Measurements from ENCODE around the gene CRTC2. TPM values are rescaled to one million over a fixed set of nuclear protein-coding genes. Genes with fewer than 3 reads are reported as not detected.

CRTC2 gene
- total RNA-seq, 4 donors from 2014 or later = 12.5 to 20.4 (median 17.6) TPM

GRCh38 chr1:153936011-153936802 lies 22.2 kb downstream of the CRTC2 start:
- no peaks in the 10 kb centered on the region for H3K4me1 ChIP-seq
- H3K36me3 ChIP-seq = peaks cover 64 to 100% (median 94%) of the 10 kb centered on the region in 4 donors
- no peaks in the 10 kb centered on the region for H3K9me3 ChIP-seq
- no peak overlapping the region for H3K4me3 ChIP-seq
- 99% methylated on average over 12 of the region's 12 CpGs for WGBS
- intact Hi-C loops (cut with DNase I) = no loop called here
- no peak for TF ChIP-seq POLR2AphosphoS5 (IDR thresholded peaks at IDR 0.05)
- TF ChIP-seq POLR2A (IDR thresholded peaks at IDR 0.05; ENCODE audit: low read depth) = no peak
- TF ChIP-seq CTCF (IDR thresholded peaks at IDR 0.05) = no peak
- no peak for TF ChIP-seq EP300 (IDR thresholded peaks at IDR 0.05)
- no peak for DNase-seq (ENCODE audit: extremely low spot score)
- H3K27ac ChIP-seq (replicated peaks in 1 of 4) = no peak overlapping the region
- H3K27me3 ChIP-seq = no peaks in the 10 kb centered on the region

GRCh38 chr1:153934746-153935145 lies 23.7 kb downstream of the CRTC2 start:
- intact Hi-C loops (cut with DNase I) = no loop called here
- Histone ChIP-seq H3K9me3 (no peaks in the 10 kb centered on the region), H3K27me3 (no peaks in the 10 kb centered on the region), H3K4me3 (no peak overlapping the region), H3K4me1 (no peaks in the 10 kb centered on the region), H3K27ac (replicated peaks in 1 of 4) (no peak overlapping the region), H3K36me3 (peaks cover 64 to 100% (median 94%) of the 10 kb centered on the region in 4 donors)
- 90% methylated on average over 9 of the region's 9 CpGs for WGBS
- no peak for DNase-seq (ENCODE audit: extremely low spot score)
- TF ChIP-seq POLR2A (IDR thresholded peaks at IDR 0.05; ENCODE audit: low read depth) (no peak), POLR2AphosphoS5 (IDR thresholded peaks at IDR 0.05) (no peak), EP300 (IDR thresholded peaks at IDR 0.05) (no peak), CTCF (IDR thresholded peaks at IDR 0.05) (no peak)

GRCh38 chr1:153933955-153934354 lies 24.5 kb downstream of the CRTC2 start:
- Histone ChIP-seq H3K4me1 (peaks cover 0 to 1% (median 0%) of the 10 kb centered on the region in 4 donors), H3K9me3 (no peaks in the 10 kb centered on the region), H3K27ac (replicated peaks in 1 of 4) (no peak overlapping the region), H3K27me3 (no peaks in the 10 kb centered on the region), H3K4me3 (no peak overlapping the region), H3K36me3 (peaks cover 59 to 100% (median 90%) of the 10 kb centered on the region in 4 donors)
- intact Hi-C loops (cut with DNase I) = no loop called here
- TF ChIP-seq POLR2AphosphoS5 (IDR thresholded peaks at IDR 0.05) (no peak), EP300 (IDR thresholded peaks at IDR 0.05) (no peak), POLR2A (IDR thresholded peaks at IDR 0.05; ENCODE audit: low read depth) (no peak), CTCF (IDR thresholded peaks at IDR 0.05) (no peak)
- WGBS = 96% methylated on average over 11 of the region's 11 CpGs
- no peak for DNase-seq (ENCODE audit: extremely low spot score)

- Histone ChIP-seq H3K4me1 (peaks cover 0 to 6% (median 2%) of the 10 kb centered on the region in 4 donors), H3K27ac (replicated peaks in 1 of 4) (no peak overlapping the region), H3K9me3 (no peaks in the 10 kb centered on the region), H3K27me3 (no peaks in the 10 kb centered on the region), H3K4me3 (no peak overlapping the region), H3K36me3 (peaks cover 59 to 96% (median 87%) of the 10 kb centered on the region in 4 donors)
- WGBS = 91% methylated on average over 13 of the region's 14 CpGs
- DNase-seq (ENCODE audit: extremely low spot score) = no peak
- intact Hi-C loops (cut with DNase I) = no loop called here
- TF ChIP-seq EP300 (IDR thresholded peaks at IDR 0.05) = no peak
- no peak for TF ChIP-seq POLR2AphosphoS5 (IDR thresholded peaks at IDR 0.05)
- no peak for TF ChIP-seq POLR2A (IDR thresholded peaks at IDR 0.05; ENCODE audit: low read depth)
- no peak for TF ChIP-seq CTCF (IDR thresholded peaks at IDR 0.05)
These were observed 25.0 kb downstream of the CRTC2 start for GRCh38 chr1:153933430-153933829.

Data from esophagus muscularis mucosa (tissue), 4 donors.